Fibroblast of lung (primary cell): ENCODE measurements around the gene CTNNA1. TPM values are rescaled to one million over a fixed set of nuclear protein-coding genes. Genes with fewer than 3 reads are reported as not detected.

Experiments
- DNase-seq, 2 donors: peaks; one replicate each; pipeline versions ENCODE4 v3.0.0 to v3.0.0-alpha.2; 2010; ENCODE audit warnings: low read depth in 2 of 2
- H2AFZ ChIP-seq: 2 replicates; pipeline ENCODE4 v1.5.1; 2012; ENCODE audit warnings: low read length, control low read depth, inconsistent platforms
- H3K27ac ChIP-seq: 2 replicates; pipeline ENCODE4 v1.5.1; 2011; ENCODE audit warnings: low read length, control low read depth; ENCODE audit not compliant: insufficient read depth
- H3K27me3 ChIP-seq: 2 replicates; pipeline ENCODE4 v1.5.1; 2011; ENCODE audit warnings: mild to moderate bottlenecking, low read length; ENCODE audit not compliant: control insufficient read depth, insufficient read depth
- H3K36me3 ChIP-seq: 2 replicates; pipeline ENCODE4 v1.5.1; 2011; ENCODE audit warnings: low read length; ENCODE audit not compliant: control insufficient read depth, insufficient read depth
- H3K4me1 ChIP-seq: 2 replicates; pipeline ENCODE4 v1.5.1; 2011; ENCODE audit warnings: low read length; ENCODE audit not compliant: control insufficient read depth, insufficient read depth; ENCODE audit errors: extremely low read depth
- H3K4me2 ChIP-seq: 2 replicates; pipeline ENCODE4 v1.5.1; 2011; ENCODE audit warnings: low read length, control low read depth; ENCODE audit not compliant: insufficient read depth; ENCODE audit errors: extremely low read depth
- H3K4me3 ChIP-seq, 4 experiments: fragments of 200-600 bp in 1 of 4; sonication (generic) in 1 of 4; replicated peaks in 1 of 4; 2 replicates each; pipeline ENCODE4 v1.5.1; 2011 to 2016; ENCODE audit warnings: low read length in 4 of 4, low read depth in 3 of 4, mild to moderate bottlenecking in 3 of 4, control low read depth in 2 of 4, inconsistent platforms in 1 of 4, mixed read lengths in 1 of 4; ENCODE audit not compliant: insufficient read depth in 1 of 4; ENCODE audit errors: control extremely low read depth in 1 of 4
- H3K79me2 ChIP-seq: 2 replicates; pipeline ENCODE4 v1.5.1; 2012; ENCODE audit warnings: mild to moderate bottlenecking, low read length, inconsistent platforms; ENCODE audit not compliant: control insufficient read depth, insufficient read depth
- H3K9ac ChIP-seq: 2 replicates; pipeline ENCODE4 v1.5.1; 2011; ENCODE audit warnings: mild to moderate bottlenecking, low read length, control low read depth; ENCODE audit not compliant: insufficient read depth
- H3K9me3 ChIP-seq: 2 replicates; pipeline ENCODE4 v1.5.1; 2012; ENCODE audit warnings: low read depth, low read length; ENCODE audit not compliant: control insufficient read depth, insufficient read depth
- H4K20me1 ChIP-seq: 2 replicates; pipeline ENCODE4 v1.5.1; 2011; ENCODE audit warnings: low read length; ENCODE audit not compliant: control insufficient read depth, insufficient read depth; ENCODE audit errors: extremely low read depth
- EZH2 ChIP-seq: IDR thresholded peaks from 2 replicates; pipeline ENCODE4 v1.5.1; 2012; ENCODE audit warnings: low read length, control low read depth, mild to moderate bottlenecking; ENCODE audit errors: missing control alignments
- polyA plus RNA-seq, 2 donors: library from polyadenylated mRNA; depleted of rRNA in 1 of 2; stranded (reverse) in 1 of 2; unstranded in 1 of 2; fragments of >200 nt; gene quantifications; 2 replicates each; pipeline ENCODE4 v1.2.1, GENCODE V29; 2011 to 2012; ENCODE audit warnings: missing spikeins in 1 of 2
- total RNA-seq: library from RNA; depleted of rRNA; stranded (reverse); fragments of >200 nt; gene quantifications from 2 replicates; pipeline ENCODE4 v1.2.1, GENCODE V29; 2014
- TF ChIP-seq, protein P1 (sequence below), 2 donors: IDR thresholded peaks in 1 of 2; conservative IDR thresholded peaks in 1 of 2; 1 replicate in 1 of 2; 2 replicates in 1 of 2; pipeline ENCODE4 v1.5.1; 2011 to 2012; ENCODE audit warnings: low read length in 2 of 2, control low read depth in 1 of 2, inconsistent platforms in 1 of 2, low read depth in 1 of 2, mild to moderate bottlenecking in 1 of 2

Gene CTNNA1
- total and polyA plus RNA-seq, 2 donors (not counting 1 experiment from before 2014, with no cell fraction given) = 181 to 557 TPM

DNA sequence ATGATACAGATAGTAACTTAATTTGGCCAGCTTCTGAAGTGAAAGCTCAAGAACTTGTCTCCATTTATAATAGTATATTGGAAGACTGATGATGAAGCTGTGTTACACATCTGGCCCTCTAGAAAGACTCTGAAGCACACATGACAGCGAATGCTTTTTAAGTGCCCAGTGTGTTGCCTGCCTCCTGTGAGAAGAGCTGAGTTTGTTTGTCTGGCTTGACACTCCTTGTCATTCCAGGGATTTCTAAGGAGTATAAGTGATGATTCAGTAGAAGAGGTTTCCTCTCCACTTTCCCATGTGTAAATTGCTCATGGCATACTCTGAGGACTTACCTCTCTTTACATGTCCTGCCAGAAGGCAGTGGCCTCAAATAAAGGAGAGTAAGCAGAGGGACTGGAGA, 152.3 kb downstream of the CTNNA1 start:
- peaks cover 2% of the 10 kb centered on the region for H3K36me3 ChIP-seq
- no peaks in the 10 kb centered on the region for H3K9me3 ChIP-seq
- no peak for TF ChIP-seq EZH2
- TF ChIP-seq, protein P1, sequence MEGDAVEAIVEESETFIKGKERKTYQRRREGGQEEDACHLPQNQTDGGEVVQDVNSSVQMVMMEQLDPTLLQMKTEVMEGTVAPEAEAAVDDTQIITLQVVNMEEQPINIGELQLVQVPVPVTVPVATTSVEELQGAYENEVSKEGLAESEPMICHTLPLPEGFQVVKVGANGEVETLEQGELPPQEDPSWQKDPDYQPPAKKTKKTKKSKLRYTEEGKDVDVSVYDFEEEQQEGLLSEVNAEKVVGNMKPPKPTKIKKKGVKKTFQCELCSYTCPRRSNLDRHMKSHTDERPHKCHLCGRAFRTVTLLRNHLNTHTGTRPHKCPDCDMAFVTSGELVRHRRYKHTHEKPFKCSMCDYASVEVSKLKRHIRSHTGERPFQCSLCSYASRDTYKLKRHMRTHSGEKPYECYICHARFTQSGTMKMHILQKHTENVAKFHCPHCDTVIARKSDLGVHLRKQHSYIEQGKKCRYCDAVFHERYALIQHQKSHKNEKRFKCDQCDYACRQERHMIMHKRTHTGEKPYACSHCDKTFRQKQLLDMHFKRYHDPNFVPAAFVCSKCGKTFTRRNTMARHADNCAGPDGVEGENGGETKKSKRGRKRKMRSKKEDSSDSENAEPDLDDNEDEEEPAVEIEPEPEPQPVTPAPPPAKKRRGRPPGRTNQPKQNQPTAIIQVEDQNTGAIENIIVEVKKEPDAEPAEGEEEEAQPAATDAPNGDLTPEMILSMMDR (conservative IDR thresholded peaks at IDR 0.05 in 1 of 2, IDR thresholded peaks at IDR 0.05 in 1 of 2; ENCODE audit: low read depth in 1 of 2, low read length in 2 of 2) = no peak
- H2AFZ ChIP-seq = no peak overlapping the region
- H3K4me1 ChIP-seq = no peaks in the 10 kb centered on the region
- H3K4me2 ChIP-seq = no peak overlapping the region
- H3K79me2 ChIP-seq = no peaks in the 10 kb centered on the region
- no peaks in the 10 kb centered on the region for H4K20me1 ChIP-seq
- no peak overlapping the region for H3K9ac ChIP-seq
- no peak overlapping the region for H3K4me3 ChIP-seq
- peak in 1 of 2 donors; percentile 86 for DNase-seq
- H3K27me3 ChIP-seq = no peaks in the 10 kb centered on the region
- no peak overlapping the region for H3K27ac ChIP-seq

DNA sequence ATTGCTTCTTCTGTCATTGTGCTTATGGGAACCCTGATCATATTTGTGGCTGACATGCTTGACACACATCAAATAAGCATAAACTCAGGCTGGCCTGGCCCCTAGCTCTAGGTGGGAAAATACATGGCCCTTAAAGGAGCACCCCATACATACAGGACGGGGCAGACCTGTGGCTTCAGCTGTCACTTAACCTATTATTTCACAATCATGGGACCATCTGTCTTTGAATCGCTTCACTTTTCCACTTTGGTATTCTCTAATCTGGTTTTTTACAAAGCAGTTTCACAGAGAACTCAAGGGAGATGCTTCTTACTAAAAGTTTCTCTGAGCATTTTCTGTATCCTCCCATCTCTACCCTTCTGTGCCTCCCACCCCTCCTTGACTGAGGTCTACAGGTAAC, 156.5 kb downstream of the CTNNA1 start:
- H3K4me1 ChIP-seq = no peaks in the 10 kb centered on the region
- peaks cover 2% of the 10 kb centered on the region for H3K36me3 ChIP-seq
- no peak overlapping the region for H3K27ac ChIP-seq
- H3K79me2 ChIP-seq = no peaks in the 10 kb centered on the region
- DNase-seq = no peak
- no peaks in the 10 kb centered on the region for H3K27me3 ChIP-seq
- H3K4me2 ChIP-seq = no peak overlapping the region
- H4K20me1 ChIP-seq = no peaks in the 10 kb centered on the region
- TF ChIP-seq, protein P1 (conservative IDR thresholded peaks at IDR 0.05 in 1 of 2, IDR thresholded peaks at IDR 0.05 in 1 of 2; ENCODE audit: low read depth in 1 of 2, low read length in 2 of 2) = no peak
- no peak for TF ChIP-seq EZH2
- H3K9me3 ChIP-seq = no peaks in the 10 kb centered on the region
- no peak overlapping the region for H3K4me3 ChIP-seq
- no peak overlapping the region for H3K9ac ChIP-seq
- H2AFZ ChIP-seq = no peak overlapping the region

DNA sequence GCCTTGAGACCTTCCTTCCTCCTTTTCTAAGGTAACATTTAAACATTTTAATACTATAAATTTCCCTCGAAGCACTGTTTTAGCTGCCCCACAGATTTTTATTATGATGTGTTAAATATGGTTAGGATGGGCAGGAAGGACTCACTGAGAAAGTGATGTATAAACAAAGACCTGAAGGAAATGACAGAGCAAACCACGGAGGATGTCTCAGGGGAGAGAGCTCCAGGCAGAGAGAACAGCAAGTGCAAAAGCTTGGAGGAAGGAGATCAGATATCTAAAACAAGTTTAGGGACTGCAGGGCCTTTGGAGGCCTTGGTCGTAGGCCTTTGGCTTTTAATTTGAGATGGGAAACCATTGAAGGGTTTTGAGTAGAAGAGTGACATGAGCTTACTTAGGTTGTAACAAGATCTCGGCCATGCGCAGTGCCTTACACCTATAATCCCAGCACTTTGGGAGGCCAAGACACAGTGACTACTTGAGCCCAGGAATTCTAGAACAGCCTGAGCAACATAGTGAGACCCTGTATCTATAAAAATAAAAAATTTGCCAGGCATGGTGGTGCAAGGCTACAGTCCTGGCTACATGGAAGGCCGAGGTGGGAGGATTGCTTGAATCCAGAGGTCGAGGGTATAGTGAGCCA, 157.4 kb downstream of the CTNNA1 start:
- Histone ChIP-seq H3K79me2 (no peaks in the 10 kb centered on the region), H3K9ac (no peak overlapping the region), H3K36me3 (peaks cover 2% of the 10 kb centered on the region), H3K27ac (no peak overlapping the region), H2AFZ (no peak overlapping the region), H3K4me2 (no peak overlapping the region), H4K20me1 (no peaks in the 10 kb centered on the region), H3K27me3 (no peaks in the 10 kb centered on the region), H3K9me3 (no peaks in the 10 kb centered on the region), H3K4me3 (no peak overlapping the region), H3K4me1 (no peaks in the 10 kb centered on the region)
- TF ChIP-seq EZH2 = no peak
- TF ChIP-seq, protein P1 (conservative IDR thresholded peaks at IDR 0.05 in 1 of 2, IDR thresholded peaks at IDR 0.05 in 1 of 2; ENCODE audit: low read depth in 1 of 2, low read length in 2 of 2) = no peak
- DNase-seq = no peak
